UCSD-AML1 (cell line): ENCODE measurements around the gene CEACAM6.
A peak's percentile ranks its signal among the peaks of the same experiment; 100 is the strongest.
"Not testable (repeated sequence)": the region's sequence is repeated elsewhere in the genome, so short reads cannot be mapped to it uniquely, and the experiment has no call there.

Experiments used
- DNase-seq: peaks from one replicate; lab custom pipeline; 2025; ENCODE audit not compliant: unreplicated experiment; lab: John Stamatoyannopoulos, UW

The CEACAM6 gene

DNA sequence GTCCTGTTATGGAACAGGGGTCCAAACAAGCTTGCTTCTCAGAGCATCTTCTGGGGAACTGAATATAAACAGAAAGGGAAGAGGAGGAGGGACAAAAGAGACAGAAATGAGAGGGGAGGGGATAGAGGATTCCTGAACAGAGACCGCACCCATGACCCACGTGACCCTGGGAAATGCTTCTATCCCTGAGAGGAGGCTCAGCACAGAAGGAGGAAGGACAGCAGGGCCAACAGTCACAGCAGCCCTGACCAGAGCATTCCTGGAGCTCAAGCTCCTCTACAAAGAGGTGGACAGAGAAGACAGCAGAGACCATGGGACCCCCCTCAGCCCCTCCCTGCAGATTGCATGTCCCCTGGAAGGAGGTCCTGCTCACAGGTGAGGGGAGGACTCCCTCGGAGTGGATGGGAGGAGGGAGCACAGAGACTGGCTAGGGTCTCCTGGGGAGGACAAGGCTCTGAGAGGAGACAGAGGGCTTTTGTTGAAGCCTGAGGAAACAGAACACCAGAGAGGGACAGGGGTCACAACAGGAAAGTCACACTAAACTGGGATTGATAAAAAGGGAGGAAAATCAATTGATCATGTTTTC lies at the start of gene CEACAM6:
TSS of gene CEACAM6 (plus strand) at position 203 of the 586 bp plus-strand sequence. CDS start at position 312, 109 bp downstream.
- no peak for DNase-seq

DNA sequence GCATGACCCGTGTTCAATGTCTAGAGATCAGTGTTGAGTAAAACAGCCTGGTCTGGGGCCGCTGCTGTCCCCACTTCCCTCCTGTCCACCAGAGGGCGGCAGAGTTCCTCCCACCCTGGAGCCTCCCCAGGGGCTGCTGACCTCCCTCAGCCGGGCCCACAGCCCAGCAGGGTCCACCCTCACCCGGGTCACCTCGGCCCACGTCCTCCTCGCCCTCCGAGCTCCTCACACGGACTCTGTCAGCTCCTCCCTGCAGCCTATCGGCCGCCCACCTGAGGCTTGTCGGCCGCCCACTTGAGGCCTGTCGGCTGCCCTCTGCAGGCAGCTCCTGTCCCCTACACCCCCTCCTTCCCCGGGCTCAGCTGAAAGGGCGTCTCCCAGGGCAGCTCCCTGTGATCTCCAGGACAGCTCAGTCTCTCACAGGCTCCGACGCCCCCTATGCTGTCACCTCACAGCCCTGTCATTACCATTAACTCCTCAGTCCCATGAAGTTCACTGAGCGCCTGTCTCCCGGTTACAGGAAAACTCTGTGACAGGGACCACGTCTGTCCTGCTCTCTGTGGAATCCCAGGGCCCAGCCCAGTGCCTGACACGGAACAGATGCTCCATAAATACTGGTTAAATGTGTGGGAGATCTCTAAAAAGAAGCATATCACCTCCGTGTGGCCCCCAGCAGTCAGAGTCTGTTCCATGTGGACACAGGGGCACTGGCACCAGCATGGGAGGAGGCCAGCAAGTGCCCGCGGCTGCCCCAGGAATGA lies 48.4 kb upstream of the CEACAM6 start:
- DNase-seq, result peak; percentile 86

DNA sequence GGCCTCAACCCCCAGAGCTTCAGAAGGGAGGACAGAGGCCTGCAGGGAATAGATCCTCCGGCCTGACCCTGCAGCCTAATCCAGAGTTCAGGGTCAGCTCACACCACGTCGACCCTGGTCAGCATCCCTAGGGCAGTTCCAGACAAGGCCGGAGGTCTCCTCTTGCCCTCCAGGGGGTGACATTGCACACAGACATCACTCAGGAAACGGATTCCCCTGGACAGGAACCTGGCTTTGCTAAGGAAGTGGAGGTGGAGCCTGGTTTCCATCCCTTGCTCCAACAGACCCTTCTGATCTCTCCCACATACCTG lies 47.9 kb upstream of the CEACAM6 start:
- DNase-seq, result no peak

DNA sequence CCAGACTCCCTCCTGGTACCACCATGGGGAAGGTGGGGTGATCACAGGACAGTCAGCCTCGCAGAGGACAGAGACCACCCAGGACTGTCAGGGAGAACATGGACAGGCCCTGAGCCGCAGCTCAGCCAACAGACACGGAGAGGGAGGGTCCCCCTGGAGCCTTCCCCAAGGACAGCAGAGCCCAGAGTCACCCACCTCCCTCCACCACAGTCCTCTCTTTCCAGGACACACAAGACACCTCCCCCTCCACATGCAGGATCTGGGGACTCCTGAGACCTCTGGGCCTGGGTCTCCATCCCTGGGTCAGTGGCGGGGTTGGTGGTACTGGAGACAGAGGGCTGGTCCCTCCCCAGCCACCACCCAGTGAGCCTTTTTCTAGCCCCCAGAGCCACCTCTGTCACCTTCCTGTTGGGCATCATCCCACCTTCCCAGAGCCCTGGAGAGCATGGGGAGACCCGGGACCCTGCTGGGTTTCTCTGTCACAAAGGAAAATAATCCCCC lies 47.4 kb upstream of the CEACAM6 start:
- no peak for DNase-seq

DNA sequence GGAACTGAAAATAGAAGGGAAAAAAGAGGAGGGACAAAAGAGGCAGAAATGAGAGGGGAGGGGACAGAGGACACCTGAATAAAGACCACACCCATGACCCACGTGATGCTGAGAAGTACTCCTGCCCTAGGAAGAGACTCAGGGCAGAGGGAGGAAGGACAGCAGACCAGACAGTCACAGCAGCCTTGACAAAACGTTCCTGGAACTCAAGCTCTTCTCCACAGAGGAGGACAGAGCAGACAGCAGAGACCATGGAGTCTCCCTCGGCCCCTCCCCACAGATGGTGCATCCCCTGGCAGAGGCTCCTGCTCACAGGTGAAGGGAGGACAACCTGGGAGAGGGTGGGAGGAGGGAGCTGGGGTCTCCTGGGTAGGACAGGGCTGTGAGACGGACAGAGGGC lies 46.8 kb upstream of the CEACAM6 start, which contains the start of gene CEACAM5:
TSS of gene CEACAM5 (plus strand) at position 146 of the 400 bp plus-strand sequence. CDS start at position 252, 106 bp downstream.
- DNase-seq, result no peak

DNA sequence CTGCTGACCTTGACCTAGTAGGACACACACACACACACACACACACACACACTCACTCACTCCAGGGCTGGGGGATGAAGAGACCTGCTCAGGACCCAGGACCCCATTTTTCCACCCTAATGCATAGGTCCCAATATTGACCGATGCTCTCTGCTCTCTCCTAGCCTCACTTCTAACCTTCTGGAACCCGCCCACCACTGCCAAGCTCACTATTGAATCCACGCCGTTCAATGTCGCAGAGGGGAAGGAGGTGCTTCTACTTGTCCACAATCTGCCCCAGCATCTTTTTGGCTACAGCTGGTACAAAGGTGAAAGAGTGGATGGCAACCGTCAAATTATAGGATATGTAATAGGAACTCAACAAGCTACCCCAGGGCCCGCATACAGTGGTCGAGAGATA lies 45.8 kb upstream of the CEACAM6 start:
- DNase-seq, result not testable (repeated sequence)

DNA sequence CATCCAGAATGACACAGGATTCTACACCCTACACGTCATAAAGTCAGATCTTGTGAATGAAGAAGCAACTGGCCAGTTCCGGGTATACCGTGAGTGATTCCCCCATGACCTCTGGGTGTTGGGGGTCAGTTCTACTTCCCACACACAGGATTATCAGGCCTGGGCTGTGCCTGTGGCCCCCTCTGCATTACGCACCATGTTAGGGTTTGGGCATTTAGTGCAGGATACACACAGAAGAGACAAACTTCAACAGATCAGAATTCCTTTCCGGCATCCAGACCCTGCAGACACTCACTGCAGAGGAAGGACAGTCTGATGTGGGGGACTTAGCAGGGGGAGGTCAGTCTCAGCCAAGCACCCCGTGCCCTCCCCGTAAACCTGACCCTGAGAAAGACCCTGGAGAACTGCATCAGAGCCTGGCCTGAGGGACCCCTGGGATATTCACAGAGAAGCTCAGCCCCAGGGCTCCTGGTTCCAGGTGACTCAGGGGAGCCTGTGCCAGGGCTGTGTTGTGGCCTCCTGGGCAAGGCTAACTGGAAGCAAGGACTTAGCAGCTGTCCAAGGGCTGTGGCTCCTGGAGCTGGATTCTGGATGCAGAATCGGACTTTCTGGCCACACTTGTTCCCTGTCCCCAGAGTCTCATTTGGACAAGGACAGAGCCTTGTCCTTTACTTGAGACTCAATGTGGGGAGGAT lies 45.2 kb upstream of the CEACAM6 start:
- DNase-seq, result no peak

DNA sequence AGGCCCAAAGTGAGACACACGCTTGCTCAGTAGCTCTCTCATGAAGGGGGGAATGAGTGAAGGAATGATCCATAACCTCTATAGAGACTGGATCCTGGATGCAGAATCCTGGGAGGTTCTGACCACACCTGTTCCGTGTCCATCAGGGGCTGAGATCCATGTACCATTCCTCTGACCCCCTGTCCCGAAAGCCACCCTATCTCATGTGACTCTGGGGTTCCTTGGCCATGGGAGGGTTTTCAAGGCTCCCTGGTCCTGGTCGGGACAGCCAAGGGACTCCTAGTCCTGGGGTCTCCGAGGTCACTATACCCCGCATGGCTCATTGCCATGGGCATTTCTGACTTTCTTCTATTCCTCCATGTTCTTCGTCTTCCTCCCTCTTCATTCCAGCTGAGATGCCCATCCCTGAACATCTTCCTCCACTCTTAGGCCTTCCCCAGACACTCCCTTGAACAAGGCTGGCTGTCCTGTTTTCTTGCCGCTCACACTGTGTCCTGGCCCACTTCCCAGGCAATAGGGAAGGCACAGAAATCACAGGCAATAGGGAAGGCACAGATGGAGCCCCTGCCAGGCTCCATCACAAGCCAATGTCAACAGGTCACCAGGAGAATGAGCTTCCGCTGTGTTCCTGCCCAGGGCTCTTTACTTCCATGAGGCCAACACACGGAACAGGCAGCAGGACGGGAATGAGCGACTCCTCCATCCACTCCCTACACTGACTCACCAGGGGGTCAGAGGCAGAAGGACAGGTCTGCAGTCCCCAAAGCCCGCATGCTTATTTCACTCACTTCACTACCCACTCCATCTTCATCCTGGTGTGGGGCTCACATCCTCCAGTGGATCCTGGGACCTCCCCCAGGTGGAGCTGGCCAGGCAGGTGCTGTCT lies 43.7 kb upstream of the CEACAM6 start:
- DNase-seq, result no peak

DNA sequence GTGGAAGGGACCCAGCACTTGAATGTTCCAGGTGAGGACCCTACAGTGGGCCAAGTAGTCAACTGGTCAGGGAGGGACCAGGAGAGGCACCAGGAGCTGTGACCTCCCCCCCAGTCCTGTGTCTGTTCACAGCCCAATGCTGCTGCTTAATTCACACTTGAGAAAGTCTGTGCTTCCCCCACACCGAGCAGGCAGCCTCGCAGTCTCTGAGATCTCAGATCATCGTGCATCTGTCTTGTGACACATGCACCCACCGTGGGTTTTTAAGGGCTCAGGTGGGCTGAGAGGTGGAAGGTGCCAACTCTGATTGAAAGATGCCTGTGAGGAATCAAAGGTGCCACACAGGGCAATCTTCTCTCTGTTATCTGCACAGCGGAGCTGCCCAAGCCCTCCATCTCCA lies 40.7 kb upstream of the CEACAM6 start:
- DNase-seq, result no peak

DNA sequence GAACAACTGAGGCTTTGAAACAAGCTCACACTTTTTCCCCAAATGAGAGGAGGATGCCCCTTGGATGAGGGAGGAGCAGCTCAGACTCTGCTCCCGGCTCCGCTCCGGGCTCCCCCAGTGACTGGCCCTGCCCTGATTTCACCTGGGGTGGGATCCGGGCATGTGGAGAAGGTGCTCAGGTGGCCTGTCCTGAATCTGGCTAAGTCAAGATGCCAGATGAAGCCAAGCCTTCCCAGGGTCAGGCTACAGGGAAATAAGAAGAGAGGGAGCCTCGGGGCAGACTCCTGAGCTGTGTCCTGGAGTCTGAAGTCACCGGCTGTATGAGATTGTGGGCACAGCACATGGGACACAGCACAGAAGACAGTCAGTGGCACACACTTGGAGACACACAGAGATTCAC lies 36.6 kb upstream of the CEACAM6 start:
- DNase-seq, result no peak

DNA sequence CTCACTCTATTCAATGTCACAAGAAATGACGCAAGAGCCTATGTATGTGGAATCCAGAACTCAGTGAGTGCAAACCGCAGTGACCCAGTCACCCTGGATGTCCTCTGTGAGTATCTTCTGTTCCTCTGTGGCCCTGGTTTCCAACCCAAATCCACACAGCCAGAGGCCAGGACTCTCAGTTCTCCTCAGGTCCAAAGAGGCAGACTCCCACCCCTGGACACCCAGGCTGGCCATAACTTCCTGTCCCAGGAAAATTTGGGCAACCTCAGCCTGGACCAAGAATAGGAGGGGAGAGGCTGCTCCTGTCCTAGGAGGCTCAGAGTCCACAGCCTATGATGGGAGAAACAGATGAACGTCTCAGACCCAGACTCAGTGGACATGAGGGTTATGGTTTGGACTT lies 35.2 kb upstream of the CEACAM6 start:
- no peak for DNase-seq

DNA sequence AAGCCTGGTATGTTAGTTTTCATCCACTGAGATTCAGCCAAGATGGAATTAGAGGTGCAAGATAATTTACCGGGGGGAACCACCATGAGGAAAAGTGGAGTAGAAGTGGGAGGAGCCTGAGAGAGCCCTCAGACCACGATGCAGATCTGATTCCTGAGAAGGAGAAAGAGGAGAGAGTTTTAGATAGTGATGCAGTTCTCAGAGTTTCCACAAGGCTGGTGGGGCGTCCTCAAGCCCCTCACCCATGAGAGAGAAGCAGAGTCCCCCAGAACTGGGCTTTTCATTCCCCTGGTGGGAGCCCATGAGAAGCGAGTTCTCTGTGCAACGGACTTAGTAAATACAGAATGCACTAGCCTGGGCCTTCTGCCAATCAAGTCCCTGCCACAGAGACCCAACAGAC lies 28.8 kb upstream of the CEACAM6 start:
- DNase-seq, result no peak

DNA sequence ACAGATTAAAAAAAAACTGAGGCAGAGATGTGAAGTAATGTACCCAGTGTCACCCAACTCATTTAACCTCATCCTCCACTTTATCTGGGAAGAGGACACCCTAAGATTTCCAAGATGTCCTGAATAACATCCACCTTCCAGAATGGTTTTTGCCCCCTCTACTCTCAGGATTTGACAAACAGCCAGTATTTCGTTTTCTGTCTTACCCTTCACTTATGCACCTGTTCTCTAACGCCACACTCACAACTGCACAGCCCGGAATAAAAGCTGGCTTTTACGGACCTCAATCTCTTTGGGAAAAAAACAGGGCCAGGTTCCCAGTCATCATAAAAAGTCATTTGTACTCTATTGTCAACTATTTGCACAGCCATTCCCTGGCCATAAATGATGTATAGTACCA lies 21.2 kb upstream of the CEACAM6 start:
- no peak for DNase-seq

DNA sequence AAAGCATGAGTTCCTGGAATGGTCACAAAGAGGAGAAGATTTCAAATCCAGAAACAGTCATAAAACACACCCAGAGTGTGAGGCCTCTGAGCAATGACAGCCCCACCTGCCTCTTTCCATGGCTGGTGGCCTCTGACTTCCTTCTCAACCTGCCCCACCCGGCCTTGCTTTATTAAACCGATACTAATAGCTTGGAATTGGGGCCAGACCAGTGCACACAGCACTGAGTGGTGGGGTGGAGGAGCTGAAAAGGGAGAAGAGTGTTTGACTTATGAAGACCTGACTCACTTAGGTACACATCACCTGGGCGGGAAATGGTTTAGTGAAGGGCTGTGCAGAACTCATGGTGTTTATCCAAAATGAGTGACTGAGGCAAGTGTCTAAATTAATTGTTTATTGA lies 20.7 kb upstream of the CEACAM6 start:
- DNase-seq, result no peak

DNA sequence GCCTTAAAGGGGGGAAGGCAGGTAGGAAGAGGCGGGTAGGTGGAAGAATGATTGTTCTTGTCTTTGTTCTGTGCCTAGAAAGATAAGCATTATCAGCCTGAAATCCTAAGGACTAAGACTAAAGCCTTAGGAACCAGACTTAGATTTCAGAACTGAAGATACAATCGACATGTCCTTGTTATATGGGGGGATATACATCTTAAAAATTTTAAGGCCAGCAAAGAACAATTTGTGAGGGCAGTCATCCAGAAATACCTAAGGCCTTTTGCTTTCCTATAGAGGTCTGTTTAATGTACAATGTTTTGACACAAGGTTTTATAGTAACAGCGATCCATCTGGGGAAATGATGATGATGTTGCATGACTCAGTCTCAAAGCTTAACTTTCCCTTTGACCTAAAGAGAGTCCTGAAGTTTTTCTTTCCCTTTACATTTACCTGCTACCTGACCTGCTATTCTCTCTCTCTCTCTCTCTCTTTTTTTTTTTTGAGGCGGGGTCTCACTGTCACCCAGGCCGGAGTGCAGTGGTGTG lies 20.2 kb upstream of the CEACAM6 start:
- no peak for DNase-seq

DNA sequence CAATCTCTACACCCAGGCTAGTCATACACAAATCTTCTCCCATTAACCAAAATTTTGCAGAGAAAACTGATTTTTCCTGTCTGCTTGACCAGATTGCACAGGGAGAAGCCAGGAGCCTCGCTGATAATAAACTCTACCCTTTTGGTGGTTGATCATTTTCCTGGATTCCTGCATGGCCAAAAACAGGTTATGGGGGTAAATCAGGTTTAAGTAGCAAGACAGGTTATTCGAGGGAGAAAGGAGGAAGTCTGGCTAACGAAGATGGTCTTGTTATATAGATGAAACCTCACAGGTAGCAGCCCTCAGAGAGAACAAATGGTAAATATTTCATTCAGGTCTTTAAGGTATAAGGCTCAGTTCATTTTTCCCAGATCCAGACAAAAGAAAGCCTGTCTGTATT lies 16.0 kb upstream of the CEACAM6 start:
- DNase-seq, result no peak

DNA sequence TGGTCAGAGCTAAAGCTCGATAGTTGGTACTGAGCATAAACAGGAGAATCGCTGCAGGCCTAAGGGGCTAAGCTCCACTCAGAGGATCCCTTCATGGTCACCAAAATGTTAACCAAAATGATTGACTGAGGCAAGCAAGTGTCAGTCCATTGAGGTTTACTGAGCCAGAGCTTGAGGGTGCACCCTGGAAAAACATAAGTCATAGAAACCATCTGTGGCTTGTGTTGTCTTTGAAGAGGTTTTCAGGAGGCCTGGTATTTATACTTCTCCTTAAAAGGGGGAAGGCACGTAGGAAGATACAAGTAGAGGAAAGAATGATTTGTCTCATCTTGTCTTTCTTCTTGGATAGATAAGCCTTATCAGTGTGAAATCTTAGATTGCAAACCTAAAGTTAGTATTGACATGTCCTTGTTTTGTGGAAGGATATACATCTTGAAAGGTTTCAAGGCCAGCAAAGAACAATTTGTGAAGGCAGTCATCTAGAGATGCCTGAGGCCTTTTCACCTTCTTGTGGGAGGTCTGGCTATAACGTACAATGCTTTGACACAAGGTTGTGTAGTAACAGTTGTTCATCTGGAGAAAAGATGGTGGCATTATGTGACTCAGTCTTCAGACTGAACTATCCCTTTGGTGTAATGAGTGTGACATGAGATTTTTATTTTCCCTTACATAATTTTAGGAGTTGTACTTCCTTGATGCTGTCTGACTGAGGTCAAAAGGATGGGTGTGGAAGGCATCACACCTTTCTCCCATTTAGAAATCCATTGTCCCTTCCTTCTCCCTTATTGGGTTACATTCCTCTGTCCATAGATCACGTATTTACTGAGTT lies 14.7 kb upstream of the CEACAM6 start:
- DNase-seq, result no peak

DNA sequence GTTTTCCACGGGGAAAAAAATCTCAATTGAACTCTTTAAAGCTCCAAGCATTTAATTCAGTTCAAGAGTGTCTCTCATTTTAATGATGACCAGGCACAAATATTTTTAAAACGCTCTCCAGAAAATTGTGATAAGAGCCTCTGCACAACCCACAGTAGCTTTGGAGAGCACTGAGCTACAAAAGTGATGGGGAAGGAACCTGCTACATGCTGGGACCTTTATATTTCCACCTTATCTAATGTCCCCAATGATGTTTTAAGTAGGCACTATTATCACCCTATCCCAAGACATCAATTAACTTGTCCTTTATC lies 14.1 kb upstream of the CEACAM6 start:
- DNase-seq, result no peak

DNA sequence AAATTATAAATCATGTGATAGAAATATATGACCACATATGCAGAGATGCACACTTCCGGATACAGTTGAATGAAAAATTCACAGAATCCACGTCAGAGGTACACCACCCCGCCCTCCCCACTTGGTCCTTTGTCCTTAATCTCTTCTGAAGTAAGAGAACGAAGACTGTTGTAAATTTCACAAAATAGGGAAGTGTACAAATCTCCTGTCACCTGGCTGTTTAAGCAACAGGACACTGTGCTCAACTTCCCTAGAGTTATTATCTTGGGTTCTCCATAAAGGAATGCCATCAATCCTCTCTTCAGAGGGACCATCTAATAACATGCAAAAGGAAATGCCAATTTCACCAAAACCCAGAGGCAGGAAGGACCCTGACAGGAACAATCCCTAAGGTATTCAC lies 10.5 kb upstream of the CEACAM6 start:
- no peak for DNase-seq

DNA sequence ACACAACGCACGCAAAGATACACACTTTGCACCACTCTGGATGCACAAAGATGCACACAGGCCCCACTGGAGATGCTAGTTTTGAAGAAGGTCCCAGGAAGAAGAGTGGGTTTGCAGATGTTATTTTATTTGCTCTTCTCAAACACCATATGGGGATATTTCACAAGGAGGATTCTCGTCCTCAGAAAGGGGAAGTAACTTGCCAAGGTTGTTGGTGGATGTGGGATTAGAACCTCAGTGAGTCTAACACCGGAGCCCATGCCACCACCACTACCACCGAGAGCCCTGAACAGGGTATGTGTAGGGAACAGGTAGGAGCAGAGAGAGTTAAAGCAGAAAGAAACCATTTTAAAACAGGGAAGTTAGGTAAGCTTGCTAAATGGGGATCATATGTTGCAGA lies 9.6 kb upstream of the CEACAM6 start:
- no peak for DNase-seq
